Measurements from ENCODE around the gene MARVELD3.
"Not testable (repeated sequence)": the region's sequence is repeated elsewhere in the genome, so short reads cannot be mapped to it uniquely, and the experiment has no call there.

MARVELD3 gene

DNA sequence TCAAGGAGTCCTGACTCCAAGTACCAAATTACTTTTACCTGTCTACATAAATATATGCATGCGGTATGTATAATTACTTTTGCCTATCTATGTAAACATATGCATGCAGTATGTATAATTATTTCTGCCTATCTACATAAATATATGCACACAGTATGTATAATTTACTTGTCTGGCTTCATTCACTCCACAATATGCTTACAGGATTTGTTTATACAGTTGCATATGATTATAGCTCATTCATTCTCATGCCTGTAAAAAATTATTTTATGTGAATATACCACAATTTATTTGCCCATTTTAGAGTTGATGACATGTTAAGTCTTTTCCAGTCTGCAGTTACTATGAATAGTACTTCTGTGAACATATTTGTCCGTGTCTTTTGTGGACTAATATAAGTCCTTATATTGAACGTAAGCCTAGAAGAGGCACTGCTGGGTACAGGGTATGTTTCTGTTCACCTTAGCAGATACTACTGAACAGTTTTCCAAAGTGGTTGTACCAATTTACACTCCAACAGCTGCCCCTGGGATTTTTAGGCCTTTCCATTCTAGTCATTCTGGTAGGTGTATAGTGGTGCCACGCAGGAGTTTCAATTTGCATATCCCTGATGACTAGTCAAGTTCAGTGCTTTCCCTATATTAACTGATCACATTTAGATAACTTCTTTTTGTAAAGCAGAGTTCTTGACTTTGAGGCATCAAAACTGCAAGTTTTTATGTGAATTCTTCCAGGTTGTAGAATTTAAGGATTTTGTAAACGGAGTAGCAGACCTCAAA, 47.0 kb downstream of the MARVELD3 start:
- no peak for DNase-seq

DNA sequence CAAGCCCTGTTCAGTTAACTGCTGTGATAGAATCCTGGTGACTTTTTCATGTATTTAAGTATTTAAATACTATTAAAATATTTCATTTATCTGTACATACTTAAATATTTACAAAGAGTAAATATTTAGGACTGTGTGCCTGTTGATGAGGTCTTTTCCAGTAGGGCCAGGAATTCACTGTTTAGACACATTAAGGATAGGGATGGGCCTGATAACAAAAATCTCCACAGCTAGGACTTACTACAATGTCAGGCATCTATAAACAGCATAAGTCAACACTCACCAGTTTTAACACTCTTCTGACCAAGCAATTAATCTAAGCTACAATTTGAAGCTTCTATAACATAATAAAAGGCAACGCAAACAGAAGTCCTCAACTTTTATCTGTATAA, 47.6 kb downstream of the MARVELD3 start:
- no peak for DNase-seq

DNA sequence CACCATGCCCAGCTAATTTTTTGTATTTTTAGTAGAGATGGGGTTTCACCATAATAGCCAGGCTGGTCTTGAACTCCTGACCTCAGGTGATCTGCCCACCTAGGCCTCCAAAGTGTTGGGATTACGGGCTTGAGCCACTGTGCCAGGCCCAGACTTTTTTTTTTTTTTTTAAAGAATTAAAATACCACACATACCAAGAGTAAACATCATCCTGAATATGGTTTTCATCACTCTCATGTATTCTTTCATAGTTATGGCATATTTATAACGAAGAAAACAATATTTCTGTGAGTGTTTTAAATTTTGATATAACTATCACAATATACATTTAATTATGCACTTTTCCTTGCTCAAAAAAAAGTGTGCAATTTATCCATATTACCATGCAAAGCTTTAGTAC, 48.2 kb downstream of the MARVELD3 start:
- no peak for DNase-seq

DNA sequence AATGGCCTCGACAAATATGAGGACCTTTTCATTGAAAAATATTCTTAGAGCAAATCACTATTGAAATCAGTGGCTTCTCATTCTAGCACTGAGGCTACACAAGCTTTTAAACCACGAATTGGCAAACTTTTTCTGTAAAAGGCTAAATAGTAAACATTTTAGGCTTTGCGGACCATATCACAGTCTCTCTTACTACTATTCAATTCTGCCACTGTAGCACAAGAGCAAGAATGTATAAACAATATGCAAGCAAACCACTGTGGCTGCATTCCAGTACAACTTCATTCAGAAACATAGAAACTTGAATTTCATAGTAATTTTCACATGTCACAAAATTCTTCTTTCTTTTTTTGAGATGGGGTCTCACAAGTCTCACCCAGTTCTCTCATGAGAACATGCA, 49.4 kb downstream of the MARVELD3 start:
- no peak for DNase-seq

DNA sequence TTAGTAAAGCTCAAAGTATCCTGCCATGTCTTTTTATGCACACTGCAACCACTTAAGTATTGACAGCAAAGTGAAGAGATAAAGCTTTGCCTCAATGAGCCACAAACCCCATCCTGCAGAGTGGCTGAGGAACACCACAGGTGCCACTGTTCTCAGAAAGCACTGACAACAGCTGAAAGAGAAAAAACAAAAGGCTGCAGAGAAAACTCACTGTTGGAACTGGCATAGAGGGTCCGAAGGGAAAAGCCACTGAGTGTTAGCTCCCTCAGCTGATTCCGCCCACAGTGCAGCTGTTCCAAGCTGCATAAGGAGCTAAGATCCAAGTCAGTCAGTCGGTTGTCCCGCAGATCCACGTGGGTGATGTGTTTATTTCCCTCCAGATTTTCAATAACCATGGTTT, 50.3 kb downstream of the MARVELD3 start:
- no peak for DNase-seq

DNA sequence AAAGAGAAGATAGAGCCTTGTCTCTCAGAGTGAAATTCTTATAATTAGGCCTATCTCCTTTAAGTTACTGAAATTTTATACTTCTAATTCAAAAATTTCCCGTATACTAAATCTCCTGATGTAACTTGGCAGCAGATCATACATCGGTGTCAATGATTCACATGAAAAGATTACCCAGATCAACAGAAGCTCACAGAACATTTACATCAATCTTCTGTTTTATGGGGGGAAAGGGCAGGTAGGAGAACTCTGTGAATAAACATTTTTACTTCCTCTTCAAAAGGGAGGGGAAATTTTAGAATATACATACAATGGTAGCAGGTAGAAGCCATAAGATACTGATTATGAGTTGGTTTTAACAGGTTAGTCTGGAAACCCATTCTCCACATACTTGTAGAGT, 55.4 kb downstream of the MARVELD3 start:
- no peak for DNase-seq

DNA sequence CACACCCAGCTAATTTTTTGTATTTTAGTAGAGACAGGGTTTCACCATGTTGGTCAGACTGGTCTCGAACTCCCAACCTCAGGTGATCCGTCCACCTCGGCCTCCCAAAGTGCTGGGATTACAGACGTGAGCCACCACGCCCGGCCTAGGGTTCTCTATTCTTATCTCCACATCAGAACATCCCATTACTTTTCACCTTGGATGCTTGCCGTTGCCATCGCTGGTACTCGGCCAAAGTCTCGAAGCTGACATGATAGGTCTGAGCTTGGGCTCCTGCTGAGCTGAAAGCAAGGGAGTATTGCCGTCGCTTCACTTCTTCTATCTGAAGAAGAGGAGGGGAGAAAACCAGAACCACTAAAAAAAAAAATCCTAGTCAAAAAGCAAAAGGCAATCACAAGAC, 58.3 kb downstream of the MARVELD3 start:
- DNase-seq, result not testable (repeated sequence)
